ENCODE measurements around the gene PPP2R2C. TPM values are rescaled to one million over a fixed set of nuclear protein-coding genes. Genes with fewer than 3 reads are reported as not detected.

The PPP2R2C gene
- total and polyA plus RNA-seq, 9 of the 15 experiments (the other 6 are each of a cell fraction or from before 2014, with no cell fraction given) = 0.04 to 0.06 TPM; not detected in 7

DNA sequence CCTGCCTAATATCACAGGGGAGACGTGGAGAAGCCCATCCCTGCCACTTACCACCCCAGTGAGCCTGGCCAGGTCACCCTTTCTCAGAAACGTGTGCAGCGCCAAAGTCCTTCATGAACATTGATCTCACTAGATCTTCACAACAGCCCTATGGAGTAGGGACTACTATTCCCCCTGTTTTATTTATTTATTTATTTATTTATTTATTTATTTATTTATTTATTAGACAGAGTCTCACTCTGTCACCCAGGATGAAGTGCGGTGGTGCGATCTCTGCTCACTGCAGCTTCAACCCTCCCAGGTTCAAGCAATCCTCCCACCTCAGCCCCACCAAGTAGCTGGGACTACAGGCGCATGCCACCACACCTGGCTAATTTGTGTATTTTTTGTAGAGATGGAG lies 61.8 kb downstream of the PPP2R2C start (continued):
- TF ChIP-seq, protein P1, sequence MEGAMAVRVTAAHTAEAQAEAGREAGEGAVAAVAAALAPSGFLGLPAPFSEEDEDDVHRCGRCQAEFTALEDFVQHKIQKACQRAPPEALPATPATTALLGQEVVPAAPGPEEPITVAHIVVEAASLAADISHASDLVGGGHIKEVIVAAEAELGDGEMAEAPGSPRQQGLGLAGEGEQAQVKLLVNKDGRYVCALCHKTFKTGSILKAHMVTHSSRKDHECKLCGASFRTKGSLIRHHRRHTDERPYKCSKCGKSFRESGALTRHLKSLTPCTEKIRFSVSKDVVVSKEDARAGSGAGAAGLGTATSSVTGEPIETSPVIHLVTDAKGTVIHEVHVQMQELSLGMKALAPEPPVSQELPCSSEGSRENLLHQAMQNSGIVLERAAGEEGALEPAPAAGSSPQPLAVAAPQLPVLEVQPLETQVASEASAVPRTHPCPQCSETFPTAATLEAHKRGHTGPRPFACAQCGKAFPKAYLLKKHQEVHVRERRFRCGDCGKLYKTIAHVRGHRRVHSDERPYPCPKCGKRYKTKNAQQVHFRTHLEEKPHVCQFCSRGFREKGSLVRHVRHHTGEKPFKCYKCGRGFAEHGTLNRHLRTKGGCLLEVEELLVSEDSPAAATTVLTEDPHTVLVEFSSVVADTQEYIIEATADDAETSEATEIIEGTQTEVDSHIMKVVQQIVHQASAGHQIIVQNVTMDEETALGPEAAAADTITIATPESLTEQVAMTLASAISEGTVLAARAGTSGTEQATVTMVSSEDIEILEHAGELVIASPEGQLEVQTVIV (CRISPR knock-in tag; IDR thresholded peaks at IDR 0.05; ENCODE audit: borderline replicate concordance) = no peak
- TF ChIP-seq RBM22 (IDR thresholded peaks at IDR 0.05; ENCODE audit: low read depth, low read length, poor library complexity, severe bottlenecking) (no peak), ZNF561 (CRISPR knock-in tag; conservative IDR thresholded peaks at IDR 0.05) (no peak), SETDB1 (IDR thresholded peaks at IDR 0.05; ENCODE audit: low read length) (no peak), MCM7 (IDR thresholded peaks at IDR 0.05) (no peak), ZNF766 (CRISPR knock-in tag; conservative IDR thresholded peaks at IDR 0.05) (no peak)
- TF ChIP-seq, protein P2, sequence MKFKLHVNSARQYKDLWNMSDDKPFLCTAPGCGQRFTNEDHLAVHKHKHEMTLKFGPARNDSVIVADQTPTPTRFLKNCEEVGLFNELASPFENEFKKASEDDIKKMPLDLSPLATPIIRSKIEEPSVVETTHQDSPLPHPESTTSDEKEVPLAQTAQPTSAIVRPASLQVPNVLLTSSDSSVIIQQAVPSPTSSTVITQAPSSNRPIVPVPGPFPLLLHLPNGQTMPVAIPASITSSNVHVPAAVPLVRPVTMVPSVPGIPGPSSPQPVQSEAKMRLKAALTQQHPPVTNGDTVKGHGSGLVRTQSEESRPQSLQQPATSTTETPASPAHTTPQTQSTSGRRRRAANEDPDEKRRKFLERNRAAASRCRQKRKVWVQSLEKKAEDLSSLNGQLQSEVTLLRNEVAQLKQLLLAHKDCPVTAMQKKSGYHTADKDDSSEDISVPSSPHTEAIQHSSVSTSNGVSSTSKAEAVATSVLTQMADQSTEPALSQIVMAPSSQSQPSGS (CRISPR knock-in tag; IDR thresholded peaks at IDR 0.05) = no peak

GRCh38 chr4:6410068-6410467 lies 62.3 kb downstream of the PPP2R2C start:
- BruUV-seq (replicated peaks) = no TSS peak
- in situ Hi-C loops (cut with MboI) = no loop called here
- WGBS (ENCODE audit: insufficient coverage, low coverage, missing lambda C conversion rate) = 0% methylated on average over 11 of the region's 11 CpGs

More at GRCh38 chr4:6410068-6410467, 62.3 kb downstream of the PPP2R2C start:
- TF ChIP-seq CBX3 (IDR thresholded peaks at IDR 0.05; ENCODE audit: borderline replicate concordance in 1 of 2, low read length in 2 of 2) (no peak), ZNF212 (CRISPR knock-in tag; IDR thresholded peaks at IDR 0.05) (no peak), IRF2 (CRISPR knock-in tag; IDR thresholded peaks at IDR 0.05) (no peak), CREBBP (IDR thresholded peaks at IDR 0.05; ENCODE audit: low read depth, low read length) (no peak), TRIM28 (IDR thresholded peaks at IDR 0.05) (no peak)
- H3K27me3 ChIP-seq (ENCODE audit: control insufficient read depth in 2 of 2, insufficient read depth in 2 of 2, low read length in 2 of 2) = peaks cover 3 to 8% of the 10 kb centered on the region in 2 experiments; a peak in 3 of 5 replicates
- H3K9me1 ChIP-seq (ENCODE audit: control insufficient read depth, insufficient read depth, low read length) = no peaks in the 10 kb centered on the region
- ATAC-seq = no peak
- no peak overlapping the region for H2AFZ ChIP-seq (ENCODE audit: low read depth, low read length)
- intact Hi-C loops (cut with micrococcal nuclease) = no loop called here
- no peak overlapping the region for H3K27ac ChIP-seq (ENCODE audit: extremely low read depth, low read depth, low read length)
- ChIA-PET POLR2A (no interaction called here), CTCF (ENCODE audit: low intra/inter-chr PET ratio) (no interaction called here)
- no peaks in the 10 kb centered on the region for H3K4me1 ChIP-seq (replicated peaks in 1 of 2; ENCODE audit: control insufficient read depth in 2 of 2, insufficient read depth in 2 of 2, low read length in 2 of 2)
- H3K9ac ChIP-seq (ENCODE audit: insufficient read depth in 1 of 2, low read depth in 2 of 2, low read length in 2 of 2) = no peak overlapping the region
- H3K9me3 ChIP-seq (replicated peaks; ENCODE audit: control insufficient read depth, insufficient read depth, low read depth, low read length) = no peaks in the 10 kb centered on the region
- no peak for DNase-seq (ENCODE audit: extremely low read depth in 1 of 4, low spot score in 3 of 4)
- no peaks in the 10 kb centered on the region for H4K20me1 ChIP-seq (replicated peaks; ENCODE audit: control insufficient read depth, insufficient read depth, low read length)
- H3K4me2 ChIP-seq (ENCODE audit: insufficient read depth, low read length) = no peak overlapping the region
- H3K36me3 ChIP-seq (ENCODE audit: control insufficient read depth, insufficient read depth, low read length) = no peaks in the 10 kb centered on the region
- H3K79me2 ChIP-seq (ENCODE audit: control insufficient read depth, insufficient read depth, low read length) = no peaks in the 10 kb centered on the region
- FAIRE-seq = no peak
- no peak overlapping the region for H3K4me3 ChIP-seq
